SK-N-MC (cell line): ENCODE data around the gene DNAH12.
A peak's percentile ranks its signal among the peaks of the same experiment; 100 is the strongest.

ENCODE experiments used
- DNase-seq: peaks from one replicate; pipeline ENCODE4 v3.0.0-alpha.2; 2011; ENCODE audit warnings: low read depth, low spot score
- H3K27ac ChIP-seq: fragments of 200-600 bp; sonication (generic); 2 replicates; pipeline ENCODE4 v1.5.1; 2016; ENCODE audit warnings: mixed run types
- H3K36me3 ChIP-seq: fragments of 200-600 bp; sonication (generic); 2 replicates; pipeline ENCODE4 v1.6.1; 2017; ENCODE audit warnings: antibody characterized with exemption, low read length, mixed read lengths; ENCODE audit not compliant: insufficient read depth
- H3K4me3 ChIP-seq: fragments of 200-600 bp; sonication (generic); 2 replicates; pipeline ENCODE4 v1.5.1; 2016
- H3K9ac ChIP-seq: fragments of 200-600 bp; sonication (generic); 2 replicates; pipeline ENCODE4 v1.8.0; 2017; ENCODE audit warnings: mixed run types, mixed read lengths; ENCODE audit not compliant: insufficient read length
- H3K9me3 ChIP-seq: fragments of 200-600 bp; sonication (generic); 2 replicates; pipeline ENCODE4 v1.6.1; 2017; ENCODE audit warnings: low read depth, mild to moderate bottlenecking, antibody characterized with exemption, low read length, moderate library complexity, mixed read lengths
- EZH2 ChIP-seq: fragments of 200-600 bp; sonication (generic); IDR thresholded peaks from one replicate; pipeline ENCODE4 v1.6.1; 2017; ENCODE audit warnings: antibody characterized with exemption
- FOXP2 ChIP-seq: optimal IDR thresholded peaks from 2 replicates; pipeline ENCODE3; 2011; ENCODE audit warnings: mild to moderate bottlenecking, moderate library complexity; ENCODE audit not compliant: insufficient read depth; ENCODE audit errors: extremely low read length, control extremely low read depth
- POLR2AphosphoS5 ChIP-seq: IDR thresholded peaks from 2 replicates; pipeline ENCODE4 v1.6.1; 2012; ENCODE audit warnings: mild to moderate bottlenecking, low read depth, low read length, borderline replicate concordance

DNAH12 gene

DNA sequence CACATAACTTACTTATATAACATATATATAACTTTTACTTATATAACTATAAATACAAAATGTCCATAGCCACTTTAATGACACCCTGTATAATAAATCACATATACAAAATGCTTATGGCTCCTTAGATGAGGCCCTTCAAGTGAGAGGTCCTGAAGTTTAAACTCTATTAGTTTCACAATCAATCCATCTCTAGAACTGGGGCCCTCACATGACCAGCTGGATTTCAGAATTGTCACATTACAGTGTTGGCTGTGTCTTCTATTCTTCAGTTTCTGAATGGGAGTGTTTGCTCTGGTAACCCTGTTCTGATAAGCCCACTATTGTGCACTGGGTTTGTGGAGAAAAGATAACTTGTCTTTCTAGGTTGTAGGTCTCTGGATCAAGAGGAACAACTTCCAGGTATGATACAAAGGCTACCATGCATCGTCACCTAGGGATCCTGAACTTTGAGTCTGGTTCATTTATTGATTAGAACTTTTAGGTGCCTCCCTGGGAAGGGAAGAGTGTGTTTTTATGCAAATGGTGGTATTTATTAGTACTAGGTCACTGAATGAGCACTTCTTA is 107.9 kb downstream of the DNAH12 start:
- Histone ChIP-seq H3K9me3 (no peaks in the 10 kb centered on the region), H3K27ac (no peak overlapping the region), H3K36me3 (no peaks in the 10 kb centered on the region), H3K9ac (no peak overlapping the region), H3K4me3 (no peak overlapping the region)
- DNase-seq = no peak
- TF ChIP-seq FOXP2 = no peak
- TF ChIP-seq EZH2 = no peak
- TF ChIP-seq POLR2AphosphoS5 = no peak

DNA sequence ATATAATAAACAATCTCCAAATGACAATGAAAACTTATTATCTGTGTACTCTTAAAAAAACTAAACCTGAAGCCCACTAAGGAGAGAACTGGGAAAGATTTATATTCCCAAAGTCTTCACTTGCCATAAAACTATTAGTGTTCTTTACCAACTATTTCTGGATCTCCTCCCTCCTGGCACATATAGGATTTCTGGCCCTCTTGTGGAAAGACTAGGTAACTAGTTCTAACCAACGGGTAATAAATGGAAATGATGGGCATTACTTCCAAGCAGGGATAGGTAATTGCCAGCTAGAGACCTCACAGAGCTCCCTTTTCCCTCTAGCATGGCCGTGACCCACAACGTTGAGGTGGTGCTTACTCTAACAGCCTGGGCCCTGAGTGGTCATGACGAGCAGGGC is 110.1 kb downstream of the DNAH12 start:
- no peak overlapping the region for H3K4me3 ChIP-seq
- no peaks in the 10 kb centered on the region for H3K36me3 ChIP-seq
- no peak for DNase-seq
- H3K27ac ChIP-seq = no peak overlapping the region
- H3K9ac ChIP-seq = no peak overlapping the region
- H3K9me3 ChIP-seq = no peaks in the 10 kb centered on the region
- TF ChIP-seq EZH2 (no peak), POLR2AphosphoS5 (no peak)

DNA sequence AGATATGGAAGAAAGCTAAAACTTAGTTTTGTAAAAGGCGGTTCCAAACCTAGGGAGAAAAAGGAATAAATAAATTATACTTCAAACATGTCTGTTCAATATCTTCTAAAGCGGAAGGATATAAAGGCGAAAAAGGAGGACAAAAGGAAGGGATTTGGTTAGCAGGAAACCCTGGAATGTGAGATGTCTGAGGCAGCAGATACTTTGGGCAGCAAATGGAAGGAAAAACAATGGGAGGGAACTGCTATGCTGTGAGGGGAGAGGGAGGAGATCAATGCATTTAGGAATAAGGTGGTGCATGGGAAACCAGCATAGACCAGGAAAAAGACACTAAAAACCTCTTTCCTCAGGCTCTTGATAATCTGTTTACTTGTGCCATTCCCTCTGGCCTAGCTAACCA is 120.8 kb downstream of the DNAH12 start:
- Histone ChIP-seq H3K4me3 (no peak overlapping the region), H3K9ac (no peak overlapping the region), H3K27ac (no peak overlapping the region), H3K36me3 (no peaks in the 10 kb centered on the region), H3K9me3 (no peaks in the 10 kb centered on the region)
- no peak for DNase-seq
- no peak for TF ChIP-seq EZH2
- TF ChIP-seq FOXP2 = no peak
- TF ChIP-seq POLR2AphosphoS5 = no peak

DNA sequence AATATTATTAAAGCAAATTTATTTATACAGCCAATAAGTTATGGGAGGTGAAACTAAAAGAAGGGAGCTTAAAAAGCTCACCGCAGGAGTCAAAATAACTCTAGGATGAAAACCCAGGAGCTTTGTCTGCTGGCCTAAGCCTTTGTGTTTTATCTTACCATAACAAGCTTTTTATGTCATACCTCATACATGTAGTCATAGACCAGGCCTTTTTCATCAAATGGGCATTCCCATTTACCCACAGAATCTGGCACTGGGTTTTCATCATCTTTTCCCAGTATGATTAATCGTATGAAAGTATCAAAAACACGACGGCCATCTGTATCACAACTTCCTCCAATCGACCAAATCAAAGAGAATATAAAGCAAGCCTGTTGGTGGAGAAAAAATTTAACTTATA is 122.8 kb downstream of the DNAH12 start:
- H3K9ac ChIP-seq = no peak overlapping the region
- H3K4me3 ChIP-seq = no peak overlapping the region
- H3K9me3 ChIP-seq = no peaks in the 10 kb centered on the region
- no peak for DNase-seq
- TF ChIP-seq POLR2AphosphoS5 = no peak
- no peak for TF ChIP-seq FOXP2
- TF ChIP-seq EZH2 = no peak
- H3K36me3 ChIP-seq = no peaks in the 10 kb centered on the region
- no peak overlapping the region for H3K27ac ChIP-seq

DNA sequence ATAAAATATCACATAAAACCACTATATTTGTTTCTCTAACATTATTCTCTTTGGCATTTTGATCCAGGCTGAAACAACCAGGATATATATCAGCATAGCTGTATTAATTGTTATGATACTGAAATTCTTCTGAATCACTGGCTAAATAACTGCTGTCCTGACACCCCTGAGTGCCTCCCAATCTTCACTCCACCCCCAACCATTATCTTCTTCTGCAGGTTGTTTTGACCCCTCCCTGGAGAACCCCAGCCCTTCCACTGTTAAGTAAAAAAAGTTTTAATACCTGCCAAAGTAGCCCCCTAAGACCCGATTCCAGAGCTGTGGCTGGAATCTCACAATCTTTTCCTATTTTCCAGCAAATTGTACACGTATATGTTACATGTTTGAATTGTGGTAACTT is 124.1 kb downstream of the DNAH12 start:
- Histone ChIP-seq H3K9me3 (no peaks in the 10 kb centered on the region), H3K36me3 (no peaks in the 10 kb centered on the region), H3K9ac (no peak overlapping the region), H3K27ac (no peak overlapping the region), H3K4me3 (no peak overlapping the region)
- no peak for DNase-seq
- no peak for TF ChIP-seq FOXP2
- TF ChIP-seq EZH2 = no peak
- no peak for TF ChIP-seq POLR2AphosphoS5

DNA sequence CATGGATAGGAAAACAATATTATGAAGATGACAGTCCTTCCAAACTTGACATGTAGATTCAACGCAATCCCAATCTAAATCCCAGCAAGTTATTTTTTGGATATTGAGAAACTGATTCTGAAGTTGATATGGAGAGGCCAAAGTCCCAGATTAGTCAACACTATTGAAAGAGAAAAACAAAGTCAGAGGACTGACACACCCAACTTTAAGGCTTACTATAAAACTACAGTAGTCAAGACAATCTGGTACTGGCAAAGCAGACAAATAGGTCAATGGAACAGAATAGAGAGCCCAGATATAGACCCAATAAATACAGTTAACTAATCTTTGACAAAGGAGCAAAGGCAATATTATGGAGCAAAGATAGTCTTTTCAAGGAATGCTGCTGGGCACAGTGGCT is 132.4 kb downstream of the DNAH12 start:
- DNase-seq = no peak
- no peak overlapping the region for H3K27ac ChIP-seq
- H3K9ac ChIP-seq = no peak overlapping the region
- H3K4me3 ChIP-seq = no peak overlapping the region
- TF ChIP-seq FOXP2 = no peak
- H3K9me3 ChIP-seq = no peaks in the 10 kb centered on the region
- no peaks in the 10 kb centered on the region for H3K36me3 ChIP-seq

DNA sequence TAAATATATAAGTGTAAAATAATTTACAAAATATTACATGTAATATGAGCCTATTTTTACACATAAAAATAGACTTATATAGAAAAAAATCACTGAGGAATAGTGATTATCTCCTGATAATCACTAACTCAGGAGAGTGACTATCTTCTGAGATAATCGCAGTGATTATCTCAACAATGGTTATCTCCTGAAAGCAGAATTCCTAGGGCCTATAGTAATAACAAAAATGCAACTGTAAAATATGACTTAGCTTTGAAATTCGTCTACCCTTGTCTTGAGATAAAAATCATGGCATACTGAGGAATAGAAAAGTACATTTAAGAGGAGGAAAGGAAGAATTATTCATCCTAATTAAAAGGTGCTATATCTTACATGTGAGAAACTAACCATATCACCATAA is 134.7 kb downstream of the DNAH12 start:
- H3K27ac ChIP-seq = no peak overlapping the region
- DNase-seq = no peak
- no peaks in the 10 kb centered on the region for H3K9me3 ChIP-seq
- no peak for TF ChIP-seq FOXP2
- no peaks in the 10 kb centered on the region for H3K36me3 ChIP-seq
- no peak overlapping the region for H3K9ac ChIP-seq
- no peak overlapping the region for H3K4me3 ChIP-seq

DNA sequence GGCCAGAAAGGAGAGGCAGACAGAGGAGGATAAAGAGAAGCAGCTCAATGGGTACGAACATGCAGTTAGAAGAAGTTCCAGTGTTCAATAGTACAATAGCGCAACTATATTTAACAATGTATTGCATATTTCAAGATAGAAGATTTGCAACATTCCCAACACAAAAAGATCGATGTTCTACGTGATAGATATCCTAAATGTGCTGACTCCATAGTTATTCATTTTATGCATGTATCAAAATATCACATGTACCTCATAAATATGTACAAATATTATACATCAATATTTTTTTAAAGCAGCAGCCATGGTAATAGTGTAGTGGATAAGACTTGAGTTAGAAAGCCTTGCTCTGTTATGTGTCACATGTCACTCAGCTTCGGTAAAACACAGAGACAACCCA is 141.5 kb downstream of the DNAH12 start:
- H3K36me3 ChIP-seq = no peaks in the 10 kb centered on the region
- H3K9me3 ChIP-seq = no peaks in the 10 kb centered on the region
- no peak for DNase-seq
- no peak overlapping the region for H3K4me3 ChIP-seq
- no peak overlapping the region for H3K27ac ChIP-seq
- no peak overlapping the region for H3K9ac ChIP-seq
- no peak for TF ChIP-seq EZH2
- no peak for TF ChIP-seq POLR2AphosphoS5
- no peak for TF ChIP-seq FOXP2

DNA sequence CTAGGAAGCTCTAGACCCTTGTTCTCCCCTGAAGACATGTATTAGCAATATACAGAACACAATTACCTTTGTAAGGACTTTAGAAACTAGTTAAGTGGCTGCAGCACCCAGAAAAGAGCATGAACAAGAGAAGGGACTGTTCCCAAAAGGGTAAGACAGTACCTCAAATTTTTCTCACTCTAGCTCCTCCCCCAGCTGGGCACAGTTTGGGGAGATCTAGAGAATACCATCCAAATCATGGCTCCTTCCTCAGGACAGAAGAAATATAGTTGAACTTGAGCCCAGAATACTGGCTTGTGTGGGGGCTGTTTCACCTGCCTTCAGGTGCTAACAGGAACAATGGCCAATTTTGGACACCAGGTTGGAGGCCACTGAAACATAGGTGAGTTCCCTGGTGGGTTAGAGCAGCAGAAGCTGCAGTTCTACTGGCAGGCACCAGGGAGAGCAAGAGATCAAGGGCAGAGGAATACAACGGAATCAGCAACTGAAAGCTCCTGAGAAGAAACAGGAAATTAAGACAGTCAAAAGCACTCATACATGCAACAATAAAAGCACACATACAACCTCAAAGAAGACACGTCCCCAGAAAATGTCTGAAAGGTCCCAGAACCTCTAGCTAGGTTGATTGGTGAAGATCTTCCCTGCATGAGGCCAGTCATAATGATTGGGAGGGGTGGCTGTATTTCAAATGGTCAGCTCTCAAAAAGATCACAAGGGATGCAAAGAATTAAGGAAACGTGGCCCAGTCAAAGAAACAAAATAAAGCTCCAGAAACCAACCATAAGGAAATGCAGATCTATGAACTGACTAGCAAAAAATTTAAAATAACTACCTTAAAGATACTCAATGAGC is 146.7 kb downstream of the DNAH12 start:
- Histone ChIP-seq H3K36me3 (no peaks in the 10 kb centered on the region), H3K9me3 (no peaks in the 10 kb centered on the region), H3K4me3 (no peak overlapping the region), H3K27ac (no peak overlapping the region), H3K9ac (no peak overlapping the region)
- peak; percentile 12 for DNase-seq
- TF ChIP-seq POLR2AphosphoS5 (no peak), FOXP2 (no peak), EZH2 (no peak)
